K562 (cell line): ENCODE results near the gene ZNF71. TPM values are rescaled to one million over a fixed set of nuclear protein-coding genes. Genes with fewer than 3 reads are reported as not detected.

ENCODE experiments used
- ATAC-seq: fragments of 200-7000 bp; cut with Tn5 transposase; 3 replicates; pipeline ENCODE4 v1.9.1; 2020; ENCODE audit warnings: moderate library complexity
- BruUV-seq: library from RNA; stranded (reverse); fragments of 400-500 nt; replicated peaks from 2 replicates; lab custom pipeline; 2021; lab: Mats Ljungman, UMichigan
- CTCF ChIA-PET: fragments of 300-600 bp; formaldehyde crosslinking; extraction: SDS; loops from one replicate; lab custom pipeline; 2021; ENCODE audit warnings: low intra/inter-chr PET ratio; lab: Yijun Ruan, JAX
- POLR2A ChIA-PET: fragments of 300-600, 350-650 bp; sonication (Branson Sonifier 250); formaldehyde crosslinking; extraction: SDS; loops from one replicate; lab custom pipeline; 2021; ENCODE audit warnings: antibody characterized with exemption, inconsistent platforms; lab: Yijun Ruan, JAX
- DNase-seq, 4 experiments: peaks; one replicate each; pipeline versions ENCODE4 v3.0.0 to v3.0.0-alpha.2; 2011 to 2018; ENCODE audit warnings: low spot score in 3 of 4, mixed read lengths in 3 of 4; ENCODE audit errors: extremely low read depth in 1 of 4
- FAIRE-seq: peaks from 2 replicates; lab custom pipeline; 2011; peaks lifted over from hg19 to GRCh38; lab: Jason Lieb, UNC
- H2AFZ ChIP-seq: 2 replicates; pipeline ENCODE4 v1.6.0; 2011; ENCODE audit warnings: low read depth, low read length, control low read depth, inconsistent platforms
- H3K27ac ChIP-seq: fragments of 200-600 bp; 3 replicates; pipeline ENCODE4 v1.8.0; 2011; ENCODE audit warnings: low read depth, mild to moderate bottlenecking, control low read depth, inconsistent platforms, low read length, moderate library complexity, mixed read lengths; ENCODE audit errors: extremely low read depth
- H3K27me3 ChIP-seq, 2 experiments: fragments of 300-600 bp in 1 of 2; 2 replicates in 1 of 2; 3 replicates in 1 of 2; pipeline versions ENCODE4 v1.6.0 to v1.8.0; 2011; ENCODE audit warnings: inconsistent platforms in 2 of 2, low read length in 2 of 2, mild to moderate bottlenecking in 1 of 2, mixed read lengths in 1 of 2, moderate library complexity in 1 of 2; ENCODE audit not compliant: control insufficient read depth in 2 of 2, insufficient read depth in 2 of 2
- H3K36me3 ChIP-seq: fragments of 300-600 bp; 3 replicates; pipeline ENCODE4 v1.8.0; 2011; ENCODE audit warnings: mild to moderate bottlenecking, low read length, inconsistent platforms; ENCODE audit not compliant: control insufficient read depth, insufficient read depth
- H3K4me1 ChIP-seq, 2 experiments: fragments of 200-600 bp in 1 of 2; replicated peaks in 1 of 2; 2 replicates in 1 of 2; 3 replicates in 1 of 2; pipeline versions ENCODE4 v1.5.1 to v1.8.0; 2011; ENCODE audit warnings: inconsistent platforms in 2 of 2, low read length in 2 of 2, mild to moderate bottlenecking in 1 of 2, mixed read lengths in 1 of 2, moderate library complexity in 1 of 2; ENCODE audit not compliant: control insufficient read depth in 2 of 2, insufficient read depth in 2 of 2
- H3K4me2 ChIP-seq: 2 replicates; pipeline ENCODE4 v1.6.1; 2011; ENCODE audit warnings: low read length, control low read depth, inconsistent platforms, mixed read lengths; ENCODE audit not compliant: insufficient read depth
- H3K4me3 ChIP-seq: fragments of 200-600 bp; sonication (generic), shearing (Covaris generic); 2 replicates; pipeline ENCODE4 v1.5.1; 2016; ENCODE audit warnings: control low read depth, inconsistent platforms
- H3K79me2 ChIP-seq: fragments of 200-600 bp; 3 replicates; pipeline ENCODE4 v1.8.0; 2011; ENCODE audit warnings: low read length, inconsistent platforms; ENCODE audit not compliant: control insufficient read depth, insufficient read depth
- H3K9ac ChIP-seq, 2 experiments: 2 replicates each; pipeline versions ENCODE4 v1.6.0 to v1.6.1; 2011; ENCODE audit warnings: low read depth in 2 of 2, low read length in 2 of 2, control low read depth in 1 of 2, inconsistent platforms in 1 of 2, mild to moderate bottlenecking in 1 of 2, mixed read lengths in 1 of 2; ENCODE audit not compliant: insufficient read depth in 1 of 2
- H3K9me1 ChIP-seq: one replicate; pipeline ENCODE4 v1.6.0; 2011; ENCODE audit warnings: inconsistent platforms, mild to moderate bottlenecking, low read length, moderate library complexity; ENCODE audit not compliant: control insufficient read depth, insufficient read depth
- H3K9me3 ChIP-seq: replicated peaks from 2 replicates; pipeline ENCODE4 v1.5.1; 2011; ENCODE audit warnings: low read depth, low read length, inconsistent platforms; ENCODE audit not compliant: control insufficient read depth, insufficient read depth
- H4K20me1 ChIP-seq: replicated peaks from 2 replicates; pipeline ENCODE4 v1.6.1; 2011; ENCODE audit warnings: low read length, inconsistent platforms, mixed read lengths; ENCODE audit not compliant: control insufficient read depth, insufficient read depth
- CCNT2 ChIP-seq: IDR thresholded peaks from 2 replicates; pipeline ENCODE4 v1.6.1; 2011; ENCODE audit warnings: borderline replicate concordance, low read depth, mild to moderate bottlenecking, moderate library complexity, mixed read lengths, low read length; ENCODE audit not compliant: insufficient read length; ENCODE audit errors: extremely low read depth
- ELF1 ChIP-seq: fragments of 200-800 bp; sonication (Bioruptor generic); IDR thresholded peaks from 2 replicates; pipeline ENCODE4 v1.6.1; 2016; ENCODE audit warnings: missing genetic modification characterization, missing compliant biosample characterization
- FUS ChIP-seq: fragments of 200-400 bp; formaldehyde crosslinking; optimal IDR thresholded peaks from 2 replicates; pipeline ENCODE3; 2017; ENCODE audit warnings: low read depth, low read length
- GABPA ChIP-seq: fragments of 200-800 bp; sonication (Bioruptor generic); conservative IDR thresholded peaks from 2 replicates; pipeline ENCODE4 v1.6.1; 2016; ENCODE audit warnings: low read depth, missing genetic modification characterization, missing compliant biosample characterization
- POLR2AphosphoS2 ChIP-seq: IDR thresholded peaks from 2 replicates; pipeline ENCODE4 v1.6.1; 2012; ENCODE audit warnings: low read length, improper control_type of control experiment
- RAD21 ChIP-seq, 2 experiments: fragments of 250-450 bp in 1 of 2; fragments of 450-650 bp in 1 of 2; sonication (Bioruptor Pico) in 1 of 2; formaldehyde crosslinking in 1 of 2; IDR thresholded peaks in 1 of 2; conservative IDR thresholded peaks in 1 of 2; 2 replicates each; pipeline versions ENCODE4 v1.4.0 to v1.8.0; 2020 to 2022; ENCODE audit warnings: mild to moderate bottlenecking in 2 of 2, moderate library complexity in 1 of 2
- RCOR1 ChIP-seq, 2 experiments: IDR thresholded peaks; 2 replicates each; pipeline ENCODE4 v1.6.1; 2012; ENCODE audit warnings: low read depth in 2 of 2, low read length in 2 of 2, borderline replicate concordance in 1 of 2, improper control_type of control experiment in 1 of 2
- SMC3 ChIP-seq: conservative IDR thresholded peaks from 2 replicates; pipeline ENCODE4 v1.6.1; 2011; ENCODE audit warnings: low read depth, low read length, improper control_type of control experiment; ENCODE audit not compliant: insufficient read depth
- ZKSCAN1 ChIP-seq: fragments of 150-350 bp; IDR thresholded peaks from 2 replicates; pipeline ENCODE4 v1.6.1; 2016; ENCODE audit warnings: low read depth, low read length
- ZNF699 ChIP-seq: fragments of 250-450 bp; sonication (Bioruptor Pico); IDR thresholded peaks from 2 replicates; pipeline ENCODE4 v1.8.0; 2021; ENCODE audit warnings: mild to moderate bottlenecking, moderate library complexity; ENCODE audit not compliant: insufficient replicate concordance
- ZNF76 ChIP-seq: fragments of 250-450 bp; sonication (Bioruptor Pico); IDR thresholded peaks from 2 replicates; pipeline ENCODE4 v1.4.0; 2020; ENCODE audit warnings: mild to moderate bottlenecking, moderate library complexity, borderline replicate concordance
- ZNF780A ChIP-seq: fragments of 250-450 bp; sonication (Bioruptor Pico); IDR thresholded peaks from 2 replicates; pipeline ENCODE4 v1.5.0; 2021; ENCODE audit warnings: mild to moderate bottlenecking
- WGBS: fragments of 100-300 bp; shearing (Covaris generic); methylation state at CpG from one replicate; pipeline ENCODE4 v1.1.6; 2016; ENCODE audit warnings: low coverage, mixed read lengths; ENCODE audit not compliant: insufficient coverage; ENCODE audit errors: missing lambda C conversion rate; 5-methylcytosine and 5-hydroxymethylcytosine counted together
- in situ Hi-C: fragments of 300-500 bp; cut with MboI; formaldehyde crosslinking; loops from 4 replicates; pipeline ENCODE4 v1.15.0; 2018; ENCODE audit warnings: inconsistent platforms, mixed read lengths
- intact Hi-C: fragments of 100-400 bp; cut with micrococcal nuclease; formaldehyde crosslinking; loops from 2 replicates; pipeline ENCODE4 v1.14.2; 2022
- polyA plus RNA-seq, 8 experiments: library from polyadenylated mRNA; depleted of rRNA in 4 of 8; stranded (reverse) in 5 of 8; unstranded in 3 of 8; fragments of >200 nt; fragmentation: Nextera tagmentation in 2 of 8; fragmentation: Illumina TruSeq in 1 of 8; extraction: Ambion mirVana in 2 of 8; extraction: Trizol in 1 of 8; gene quantifications; 2 replicates each; pipeline versions ENCODE4 v1.2.1 to v1.2.3, GENCODE V29; 2011 to 2014; ENCODE audit warnings: inconsistent platforms in 1 of 8, missing spikeins in 1 of 8
- total RNA-seq, 7 experiments: library from RNA; depleted of rRNA in 6 of 7; stranded (reverse); fragments of >200 nt in 6 of 7; fragmentation: Illumina TruSeq in 2 of 7; extraction: Trizol in 2 of 7; gene quantifications; 2 replicates each; pipeline versions ENCODE4 v1.2.1 to v1.2.3, GENCODE V29; 2011 to 2021; ENCODE audit warnings: low replicate concordance in 1 of 7
- TF ChIP-seq, protein P1 (sequence below), 3 experiments: IDR thresholded peaks in 2 of 3; conservative IDR thresholded peaks in 1 of 3; 2 replicates each; pipeline ENCODE4 v1.5.1; 2011 to 2012; ENCODE audit warnings: low read length in 3 of 3, mild to moderate bottlenecking in 3 of 3, control low read depth in 2 of 3, improper control_type of control experiment in 1 of 3, inconsistent platforms in 1 of 3, low read depth in 1 of 3, mixed read lengths in 1 of 3, moderate library complexity in 1 of 3; ENCODE audit not compliant: insufficient read depth in 2 of 3
- TF ChIP-seq, protein P2 (sequence below): fragments of 200-800 bp; sonication (Bioruptor generic); IDR thresholded peaks from 2 replicates; pipeline ENCODE4 v1.6.1; 2017; ENCODE audit warnings: missing genetic modification characterization, missing compliant biosample characterization
- TF ChIP-seq, protein P3 (sequence below), 2 experiments: fragments of 150-350 bp in 1 of 2; IDR thresholded peaks; 2 replicates each; pipeline ENCODE4 v1.6.1; 2012 to 2016; ENCODE audit warnings: low read depth in 2 of 2, low read length in 2 of 2, mild to moderate bottlenecking in 1 of 2, moderate library complexity in 1 of 2

The ZNF71 gene
- total and polyA plus RNA-seq, 9 of the 15 experiments (the other 6 are each of a cell fraction or from before 2014, with no cell fraction given) = 0.04 to 0.13 (median 0.06) TPM; not detected in 4

DNA sequence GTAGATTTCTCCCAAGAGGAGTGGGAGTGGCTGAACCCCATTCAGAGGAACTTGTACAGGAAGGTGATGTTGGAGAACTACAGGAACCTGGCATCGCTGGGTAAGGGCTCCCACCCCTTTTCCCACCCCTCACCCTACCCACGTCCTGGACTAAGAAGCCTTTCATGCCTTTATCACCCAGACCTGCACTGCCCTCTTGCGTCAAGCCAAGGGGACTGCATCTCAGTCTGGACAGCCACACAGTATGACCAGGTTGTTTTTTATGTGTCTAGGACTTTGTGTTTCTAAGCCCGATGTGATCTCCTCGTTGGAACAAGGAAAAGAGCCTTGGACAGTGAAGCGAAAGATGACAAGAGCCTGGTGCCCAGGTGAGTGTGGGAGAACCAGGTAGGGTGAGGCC, 47.6 kb upstream of the ZNF71 start:
- 3% methylated on average over 5 of the region's 6 CpGs for WGBS

More for the DNA sequence above, 47.6 kb upstream of the ZNF71 start:
- Histone ChIP-seq H4K20me1 (no peaks in the 10 kb centered on the region), H3K9ac (no peak overlapping the region), H3K79me2 (no peaks in the 10 kb centered on the region), H3K27ac (no peak overlapping the region), H3K4me1 (no peaks in the 10 kb centered on the region), H3K27me3 (no peaks in the 10 kb centered on the region), H3K9me3 (no peaks in the 10 kb centered on the region), H3K36me3 (no peaks in the 10 kb centered on the region), H3K4me3 (no peak overlapping the region), H3K4me2 (no peak overlapping the region), H3K9me1 (no peaks in the 10 kb centered on the region), H2AFZ (no peak overlapping the region)
- BruUV-seq = no TSS peak
- ATAC-seq (no peak), DNase-seq (peak; percentile 20 to 35 (median 33)), FAIRE-seq (no peak)
- ChIA-PET POLR2A (no interaction called here), CTCF (no interaction called here)
- in situ Hi-C loops (no loop called here), intact Hi-C loops (loop anchor here (10.0 kb wide), 1 partner anchor 293 kb away; no protein-coding TSS in a partner anchor)
- TF ChIP-seq, protein P1, sequence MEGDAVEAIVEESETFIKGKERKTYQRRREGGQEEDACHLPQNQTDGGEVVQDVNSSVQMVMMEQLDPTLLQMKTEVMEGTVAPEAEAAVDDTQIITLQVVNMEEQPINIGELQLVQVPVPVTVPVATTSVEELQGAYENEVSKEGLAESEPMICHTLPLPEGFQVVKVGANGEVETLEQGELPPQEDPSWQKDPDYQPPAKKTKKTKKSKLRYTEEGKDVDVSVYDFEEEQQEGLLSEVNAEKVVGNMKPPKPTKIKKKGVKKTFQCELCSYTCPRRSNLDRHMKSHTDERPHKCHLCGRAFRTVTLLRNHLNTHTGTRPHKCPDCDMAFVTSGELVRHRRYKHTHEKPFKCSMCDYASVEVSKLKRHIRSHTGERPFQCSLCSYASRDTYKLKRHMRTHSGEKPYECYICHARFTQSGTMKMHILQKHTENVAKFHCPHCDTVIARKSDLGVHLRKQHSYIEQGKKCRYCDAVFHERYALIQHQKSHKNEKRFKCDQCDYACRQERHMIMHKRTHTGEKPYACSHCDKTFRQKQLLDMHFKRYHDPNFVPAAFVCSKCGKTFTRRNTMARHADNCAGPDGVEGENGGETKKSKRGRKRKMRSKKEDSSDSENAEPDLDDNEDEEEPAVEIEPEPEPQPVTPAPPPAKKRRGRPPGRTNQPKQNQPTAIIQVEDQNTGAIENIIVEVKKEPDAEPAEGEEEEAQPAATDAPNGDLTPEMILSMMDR (IDR thresholded peaks at IDR 0.05 in 2 of 3, conservative IDR thresholded peaks at IDR 0.05 in 1 of 3; ENCODE audit: insufficient read depth in 2 of 3, low read depth in 1 of 3, low read length in 3 of 3) = peak; percentile 46 to 55 (median 53)
- 0 out of 2 replicates have a peak, but pooled peaks have one; percentile 21 for TF ChIP-seq SMC3
- TF ChIP-seq ZNF76 = no peak
- TF ChIP-seq, protein P2, sequence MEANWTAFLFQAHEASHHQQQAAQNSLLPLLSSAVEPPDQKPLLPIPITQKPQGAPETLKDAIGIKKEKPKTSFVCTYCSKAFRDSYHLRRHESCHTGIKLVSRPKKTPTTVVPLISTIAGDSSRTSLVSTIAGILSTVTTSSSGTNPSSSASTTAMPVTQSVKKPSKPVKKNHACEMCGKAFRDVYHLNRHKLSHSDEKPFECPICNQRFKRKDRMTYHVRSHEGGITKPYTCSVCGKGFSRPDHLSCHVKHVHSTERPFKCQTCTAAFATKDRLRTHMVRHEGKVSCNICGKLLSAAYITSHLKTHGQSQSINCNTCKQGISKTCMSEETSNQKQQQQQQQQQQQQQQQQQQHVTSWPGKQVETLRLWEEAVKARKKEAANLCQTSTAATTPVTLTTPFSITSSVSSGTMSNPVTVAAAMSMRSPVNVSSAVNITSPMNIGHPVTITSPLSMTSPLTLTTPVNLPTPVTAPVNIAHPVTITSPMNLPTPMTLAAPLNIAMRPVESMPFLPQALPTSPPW (CRISPR knock-in tag) = no peak
- TF ChIP-seq GABPA (tag) = no peak
- TF ChIP-seq ZKSCAN1 = peak; percentile 77
- no peak for TF ChIP-seq ZNF699 (CRISPR knock-in tag)
- TF ChIP-seq ELF1 (tag) = no peak
- no peak for TF ChIP-seq FUS
- TF ChIP-seq ZNF780A (CRISPR knock-in tag) = no peak
- TF ChIP-seq RCOR1 (IDR thresholded peaks at IDR 0.05; ENCODE audit: borderline replicate concordance in 1 of 2, low read depth in 2 of 2, low read length in 2 of 2) = no peak
- TF ChIP-seq POLR2AphosphoS2 = no peak
- TF ChIP-seq, protein P3, sequence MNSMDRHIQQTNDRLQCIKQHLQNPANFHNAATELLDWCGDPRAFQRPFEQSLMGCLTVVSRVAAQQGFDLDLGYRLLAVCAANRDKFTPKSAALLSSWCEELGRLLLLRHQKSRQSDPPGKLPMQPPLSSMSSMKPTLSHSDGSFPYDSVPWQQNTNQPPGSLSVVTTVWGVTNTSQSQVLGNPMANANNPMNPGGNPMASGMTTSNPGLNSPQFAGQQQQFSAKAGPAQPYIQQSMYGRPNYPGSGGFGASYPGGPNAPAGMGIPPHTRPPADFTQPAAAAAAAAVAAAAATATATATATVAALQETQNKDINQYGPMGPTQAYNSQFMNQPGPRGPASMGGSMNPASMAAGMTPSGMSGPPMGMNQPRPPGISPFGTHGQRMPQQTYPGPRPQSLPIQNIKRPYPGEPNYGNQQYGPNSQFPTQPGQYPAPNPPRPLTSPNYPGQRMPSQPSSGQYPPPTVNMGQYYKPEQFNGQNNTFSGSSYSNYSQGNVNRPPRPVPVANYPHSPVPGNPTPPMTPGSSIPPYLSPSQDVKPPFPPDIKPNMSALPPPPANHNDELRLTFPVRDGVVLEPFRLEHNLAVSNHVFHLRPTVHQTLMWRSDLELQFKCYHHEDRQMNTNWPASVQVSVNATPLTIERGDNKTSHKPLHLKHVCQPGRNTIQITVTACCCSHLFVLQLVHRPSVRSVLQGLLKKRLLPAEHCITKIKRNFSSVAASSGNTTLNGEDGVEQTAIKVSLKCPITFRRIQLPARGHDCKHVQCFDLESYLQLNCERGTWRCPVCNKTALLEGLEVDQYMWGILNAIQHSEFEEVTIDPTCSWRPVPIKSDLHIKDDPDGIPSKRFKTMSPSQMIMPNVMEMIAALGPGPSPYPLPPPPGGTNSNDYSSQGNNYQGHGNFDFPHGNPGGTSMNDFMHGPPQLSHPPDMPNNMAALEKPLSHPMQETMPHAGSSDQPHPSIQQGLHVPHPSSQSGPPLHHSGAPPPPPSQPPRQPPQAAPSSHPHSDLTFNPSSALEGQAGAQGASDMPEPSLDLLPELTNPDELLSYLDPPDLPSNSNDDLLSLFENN (IDR thresholded peaks at IDR 0.05; ENCODE audit: low read depth in 2 of 2, low read length in 2 of 2) = no peak
- no peak for TF ChIP-seq CCNT2
- peak in 1 of 2 experiments; percentile 38; a peak in 2 of 4 replicates for TF ChIP-seq RAD21 (CRISPR knock-in tag; conservative IDR thresholded peaks at IDR 0.05 in 1 of 2, IDR thresholded peaks at IDR 0.05 in 1 of 2)
